Cerebellar nuclear complex (tissue), 1 donor: ENCODE measurements around the gene EFL1.

Experiments
- DNase-seq, 2 experiments: peaks; one replicate each; lab custom pipeline; 2025; lab: John Stamatoyannopoulos, UW

Gene EFL1

GRCh38 chr15:82159922-82160321 lies 102.6 kb downstream of the EFL1 start:
- no peak for DNase-seq

- no peak for DNase-seq
Observed at GRCh38 chr15:82158811-82159210, 103.7 kb downstream of the EFL1 start.

GRCh38 chr15:82150645-82151044 lies 111.9 kb downstream of the EFL1 start:
- DNase-seq = no peak

GRCh38 chr15:82146990-82147461 lies 115.5 kb downstream of the EFL1 start:
- no peak for DNase-seq

GRCh38 chr15:82146576-82146975 lies 116.0 kb downstream of the EFL1 start:
- no peak for DNase-seq

GRCh38 chr15:82143390-82144385 lies 118.8 kb downstream of the EFL1 start:
- no peak for DNase-seq

GRCh38 chr15:82140886-82141285 lies 121.6 kb downstream of the EFL1 start:
- no peak for DNase-seq

GRCh38 chr15:82139823-82140268 lies 122.7 kb downstream of the EFL1 start:
- DNase-seq = no peak

GRCh38 chr15:82138306-82138705 lies 124.2 kb downstream of the EFL1 start:
- DNase-seq = no peak

GRCh38 chr15:82137261-82137660 lies 125.3 kb downstream of the EFL1 start:
- no peak for DNase-seq

- no peak for DNase-seq
Observed at GRCh38 chr15:82136120-82136519, 126.4 kb downstream of the EFL1 start.

GRCh38 chr15:82135638-82136037 lies 126.9 kb downstream of the EFL1 start:
- DNase-seq = no peak

GRCh38 chr15:82134461-82134860 lies 128.1 kb downstream of the EFL1 start:
- DNase-seq = no peak

GRCh38 chr15:82133251-82133650 lies 129.3 kb downstream of the EFL1 start:
- no peak for DNase-seq

- DNase-seq = no peak
Observed at GRCh38 chr15:82132742-82133141, 129.8 kb downstream of the EFL1 start.

- no peak for DNase-seq
Observed at GRCh38 chr15:82132096-82132495, 130.4 kb downstream of the EFL1 start.

- DNase-seq = no peak
Observed at GRCh38 chr15:82130248-82130647, 132.3 kb downstream of the EFL1 start.

- DNase-seq = no peak
Observed at GRCh38 chr15:82129761-82130160, 132.8 kb downstream of the EFL1 start.

- no peak for DNase-seq
Observed at GRCh38 chr15:82129149-82129692, 133.3 kb downstream of the EFL1 start.

- no peak for DNase-seq
Observed at GRCh38 chr15:82128401-82129148, 134.0 kb downstream of the EFL1 start.

- no peak for DNase-seq
Observed at GRCh38 chr15:82127581-82127980, 135.0 kb downstream of the EFL1 start.

GRCh38 chr15:82126346-82126745 lies 136.2 kb downstream of the EFL1 start:
- no peak for DNase-seq
